H9 (cell line): ENCODE data around the gene CD209. TPM values are rescaled to one million over a fixed set of nuclear protein-coding genes. Genes with fewer than 3 reads are reported as not detected.

Source experiments
- DNase-seq: peaks from one replicate; pipeline ENCODE4 v3.0.0-alpha.2; 2017
- H2AFZ ChIP-seq: one replicate; pipeline ENCODE4 v1.6.1; 2013; ENCODE audit warnings: mild to moderate bottlenecking, low read length, control low read depth, moderate library complexity
- H2AK5ac ChIP-seq: 2 replicates; pipeline ENCODE4 v1.6.1; 2013; ENCODE audit warnings: low read length, control low read depth, mixed read lengths; ENCODE audit not compliant: insufficient read length
- H2BK120ac ChIP-seq: one replicate; pipeline ENCODE4 v1.6.1; 2013; ENCODE audit warnings: low read depth, mild to moderate bottlenecking, low read length, control low read depth, inconsistent platforms; ENCODE audit not compliant: poor library complexity, severe bottlenecking
- H2BK12ac ChIP-seq: 2 replicates; pipeline ENCODE4 v1.6.1; 2013; ENCODE audit warnings: low read length, control low read depth, mixed read lengths, low read depth; ENCODE audit not compliant: insufficient read length
- H2BK15ac ChIP-seq: 2 replicates; pipeline ENCODE4 v1.6.1; 2013; ENCODE audit warnings: low read depth, low read length, control low read depth
- H2BK20ac ChIP-seq: one replicate; pipeline ENCODE4 v1.6.1; 2013; ENCODE audit warnings: low read depth, mild to moderate bottlenecking, low read length, control low read depth, inconsistent platforms; ENCODE audit not compliant: poor library complexity, severe bottlenecking
- H2BK5ac ChIP-seq: 2 replicates; pipeline ENCODE4 v1.6.1; 2013; ENCODE audit warnings: low read length, control low read depth, mixed read lengths; ENCODE audit not compliant: insufficient read length
- H3K14ac ChIP-seq: 2 replicates; pipeline ENCODE4 v1.6.1; 2013; ENCODE audit warnings: low read length, control low read depth; ENCODE audit not compliant: insufficient read depth
- H3K18ac ChIP-seq: 2 replicates; pipeline ENCODE4 v1.6.1; 2013; ENCODE audit warnings: low read depth, mild to moderate bottlenecking, mixed read lengths, low read length, control low read depth; ENCODE audit not compliant: insufficient read length
- H3K23ac ChIP-seq: 2 replicates; pipeline ENCODE4 v1.6.1; 2013; ENCODE audit warnings: low read length, control low read depth, mixed read lengths, low read depth; ENCODE audit not compliant: insufficient read length
- H3K23me2 ChIP-seq: 2 replicates; pipeline ENCODE4 v1.6.1; 2013; ENCODE audit warnings: low read depth, mild to moderate bottlenecking, mixed read lengths, low read length, control low read depth; ENCODE audit not compliant: insufficient read length, poor library complexity, severe bottlenecking
- H3K27ac ChIP-seq: 2 replicates; pipeline ENCODE4 v1.5.1; 2013; ENCODE audit warnings: low read length, control low read depth, mixed read lengths, low read depth; ENCODE audit not compliant: insufficient read length
- H3K27me3 ChIP-seq: 2 replicates; pipeline ENCODE4 v1.6.1; 2013; ENCODE audit warnings: low read length, control low read depth, inconsistent platforms; ENCODE audit not compliant: insufficient read depth
- H3K4ac ChIP-seq: 2 replicates; pipeline ENCODE4 v1.6.1; 2013; ENCODE audit warnings: low read depth, mild to moderate bottlenecking, control low read depth, inconsistent platforms, low read length, moderate library complexity
- H3K4me1 ChIP-seq: 2 replicates; pipeline ENCODE4 v1.6.1; 2013; ENCODE audit warnings: low read length, control low read depth, inconsistent platforms; ENCODE audit not compliant: insufficient read depth
- H3K4me2 ChIP-seq: 2 replicates; pipeline ENCODE4 v1.6.1; 2013; ENCODE audit warnings: low read length, control low read depth, mixed read lengths; ENCODE audit not compliant: insufficient read length, insufficient read depth
- H3K56ac ChIP-seq: 2 replicates; pipeline ENCODE4 v1.6.1; 2013; ENCODE audit warnings: low read depth, mild to moderate bottlenecking, mixed read lengths, low read length, control low read depth; ENCODE audit not compliant: insufficient read length
- H3K79me1 ChIP-seq: 2 replicates; pipeline ENCODE4 v1.6.1; 2013; ENCODE audit warnings: low read depth, mild to moderate bottlenecking, moderate library complexity, low read length, control low read depth, inconsistent platforms; ENCODE audit not compliant: insufficient read depth, poor library complexity, severe bottlenecking
- H3K79me2 ChIP-seq: 2 replicates; pipeline ENCODE4 v1.6.1; 2013; ENCODE audit warnings: low read length, control low read depth, inconsistent platforms; ENCODE audit not compliant: insufficient read depth
- H3K9ac ChIP-seq: 2 replicates; pipeline ENCODE4 v1.6.1; 2013; ENCODE audit warnings: low read length, control low read depth, mixed read lengths; ENCODE audit not compliant: insufficient read length; ENCODE audit errors: extremely low read depth
- H3K9me3 ChIP-seq: one replicate; pipeline ENCODE4 v1.6.1; 2013; ENCODE audit warnings: low read depth, low read length, inconsistent platforms; ENCODE audit not compliant: control insufficient read depth
- H3T11ph ChIP-seq: one replicate; pipeline ENCODE4 v1.6.1; 2013; ENCODE audit warnings: mild to moderate bottlenecking, low read length, control low read depth, inconsistent platforms
- H4K20me1 ChIP-seq: one replicate; pipeline ENCODE4 v1.6.1; 2013; ENCODE audit not compliant: control insufficient read depth, insufficient read length, insufficient read depth
- H4K5ac ChIP-seq: 2 replicates; pipeline ENCODE4 v1.6.1; 2013; ENCODE audit warnings: low read depth, mild to moderate bottlenecking, mixed read lengths, low read length, control low read depth; ENCODE audit not compliant: insufficient read length
- H4K8ac ChIP-seq: replicated peaks from 2 replicates; pipeline ENCODE4 v1.6.1; 2013; ENCODE audit warnings: low read length, control low read depth, mixed read lengths, low read depth; ENCODE audit not compliant: insufficient read length
- H4K91ac ChIP-seq: 2 replicates; pipeline ENCODE4 v1.6.1; 2013; ENCODE audit warnings: low read depth, mild to moderate bottlenecking, moderate library complexity, mixed read lengths, low read length, control low read depth; ENCODE audit not compliant: insufficient read length
- H3K27ac Mint-ChIP-seq, 3 experiments: 2 replicates in 2 of 3; 3 replicates in 1 of 3; pipeline ENCODE4 v1.8.0; 2020 to 2021; ENCODE audit warnings: mixed read lengths in 3 of 3, mild to moderate bottlenecking in 1 of 3, moderate library complexity in 1 of 3
- H3K27me3 Mint-ChIP-seq: 2 replicates; pipeline ENCODE4 v1.8.0; 2021; ENCODE audit warnings: low read depth, mild to moderate bottlenecking, moderate library complexity, mixed read lengths
- H3K36me3 Mint-ChIP-seq, 3 experiments: 2 replicates in 2 of 3; 3 replicates in 1 of 3; pipeline ENCODE4 v1.8.0; 2020 to 2021; ENCODE audit warnings: low read depth in 3 of 3, mixed read lengths in 3 of 3; ENCODE audit not compliant: insufficient read depth in 1 of 3
- H3K4me1 Mint-ChIP-seq, 2 experiments: 2 replicates each; pipeline ENCODE4 v1.8.0; 2020; ENCODE audit warnings: mixed read lengths in 2 of 2
- H3K4me3 Mint-ChIP-seq, 2 experiments: 2 replicates in 1 of 2; 3 replicates in 1 of 2; pipeline ENCODE4 v1.8.0; 2020 to 2021; ENCODE audit warnings: mild to moderate bottlenecking in 2 of 2, mixed read lengths in 2 of 2, moderate library complexity in 1 of 2
- H3K9me3 Mint-ChIP-seq, 2 experiments: 2 replicates in 1 of 2; 3 replicates in 1 of 2; pipeline ENCODE4 v1.8.0; 2020; ENCODE audit warnings: mild to moderate bottlenecking in 2 of 2, mixed read lengths in 2 of 2, moderate library complexity in 1 of 2
- CTCF ChIP-seq: fragments of 200-600 bp; sonication (generic); conservative IDR thresholded peaks from 3 replicates; pipeline ENCODE4 v1.8.0; 2021; ENCODE audit warnings: antibody characterized with exemption, mild to moderate bottlenecking
- WGBS: extraction: QIAGEN DNeasy Blood & Tissue Kit; methylation state at CpG from one replicate; pipeline ENCODE4 v1.1.7; 2013; ENCODE audit warnings: missing lambda C conversion rate, low lambda C conversion rate, mixed read lengths; ENCODE audit not compliant: insufficient read length; ENCODE audit errors: extremely low coverage; 5-methylcytosine and 5-hydroxymethylcytosine counted together
- total RNA-seq: library from RNA; stranded (reverse); gene quantifications from 2 replicates; pipeline ENCODE4 v1.2.1, GENCODE V29; 2021

CD209 gene
- total RNA-seq, 1 experiment from 2014 or later, result not detected

GRCh38 chr19:7769171-7769570, 21.8 kb upstream of the CD209 start:
- Mint-ChIP-seq H3K27ac (no peak overlapping the region), H3K27me3 (peaks cover 38% of the 10 kb centered on the region), H3K9me3 (no peaks in the 10 kb centered on the region; a peak in 1 of 5 replicates), H3K36me3 (no peaks in the 10 kb centered on the region), H3K4me3 (no peak overlapping the region), H3K4me1 (peaks cover 3 to 7% of the 10 kb centered on the region in 2 experiments)
- no peak overlapping the region for H3K4me2 ChIP-seq
- no peak overlapping the region for H4K91ac ChIP-seq
- H3K27me3 ChIP-seq, result no peaks in the 10 kb centered on the region
- no peak overlapping the region for H2AFZ ChIP-seq
- no peak overlapping the region for H4K8ac ChIP-seq
- no peak overlapping the region for H3K18ac ChIP-seq
- no peak overlapping the region for H2AK5ac ChIP-seq
- no peak overlapping the region for H2BK15ac ChIP-seq
- H4K20me1 ChIP-seq, result no peaks in the 10 kb centered on the region
- no peak overlapping the region for H2BK20ac ChIP-seq
- H3K9ac ChIP-seq, result no peak overlapping the region
- H3K4me1 ChIP-seq, result no peaks in the 10 kb centered on the region
- no peak overlapping the region for H2BK5ac ChIP-seq
- no peak overlapping the region for H3K23ac ChIP-seq
- no peak for TF ChIP-seq CTCF
- H2BK12ac ChIP-seq, result no peak overlapping the region
- no peak overlapping the region for H4K5ac ChIP-seq
- no peak overlapping the region for H3K14ac ChIP-seq
- no peaks in the 10 kb centered on the region for H3K9me3 ChIP-seq
- no peak overlapping the region for H3T11ph ChIP-seq
- DNase-seq, result no peak
- H3K79me2 ChIP-seq, result no peaks in the 10 kb centered on the region
- no CpG with 5 or more reads among the region's 2 CpGs for WGBS
- no peaks in the 10 kb centered on the region for H3K23me2 ChIP-seq
- no peak overlapping the region for H3K56ac ChIP-seq
- no peak overlapping the region for H3K27ac ChIP-seq
- no peaks in the 10 kb centered on the region for H3K79me1 ChIP-seq
- no peak overlapping the region for H3K4ac ChIP-seq
- H2BK120ac ChIP-seq, result no peak overlapping the region
